MG63 (cell line): ENCODE data around the gene UBE2D1. TPM values are rescaled to one million over a fixed set of nuclear protein-coding genes. Genes with fewer than 3 reads are reported as not detected.

ENCODE experiments used
- DNase-seq: peaks from one replicate; pipeline ENCODE4 v3.0.0-alpha.2; 2020
- H3K27me3 ChIP-seq: fragments of 250-450 bp; sonication (Bioruptor Pico); 2 replicates; pipeline ENCODE4 v1.5.1; 2020; ENCODE audit warnings: mild to moderate bottlenecking, moderate library complexity
- H3K36me3 ChIP-seq: fragments of 250-450 bp; sonication (Bioruptor Pico); 2 replicates; pipeline ENCODE4 v1.5.1; 2020; ENCODE audit warnings: mild to moderate bottlenecking, moderate library complexity
- H3K4me3 ChIP-seq: fragments of 250-450 bp; sonication (Bioruptor Pico); 2 replicates; pipeline ENCODE4 v1.5.1; 2020; ENCODE audit warnings: mild to moderate bottlenecking, moderate library complexity
- H3K9me3 ChIP-seq: fragments of 250-450 bp; sonication (Bioruptor Pico); 2 replicates; pipeline ENCODE4 v1.5.1; 2020; ENCODE audit warnings: mild to moderate bottlenecking, moderate library complexity
- total RNA-seq: library from RNA; depleted of rRNA; stranded (reverse); fragments of >200 nt; shearing (Covaris generic); gene quantifications from 2 replicates; pipeline ENCODE4 v1.2.3, GENCODE V29; 2014; ENCODE audit warnings: low replicate concordance; rRNA removed

Gene UBE2D1
- total RNA-seq: 10.4 and 23.6 TPM in 2 replicates

DNA sequence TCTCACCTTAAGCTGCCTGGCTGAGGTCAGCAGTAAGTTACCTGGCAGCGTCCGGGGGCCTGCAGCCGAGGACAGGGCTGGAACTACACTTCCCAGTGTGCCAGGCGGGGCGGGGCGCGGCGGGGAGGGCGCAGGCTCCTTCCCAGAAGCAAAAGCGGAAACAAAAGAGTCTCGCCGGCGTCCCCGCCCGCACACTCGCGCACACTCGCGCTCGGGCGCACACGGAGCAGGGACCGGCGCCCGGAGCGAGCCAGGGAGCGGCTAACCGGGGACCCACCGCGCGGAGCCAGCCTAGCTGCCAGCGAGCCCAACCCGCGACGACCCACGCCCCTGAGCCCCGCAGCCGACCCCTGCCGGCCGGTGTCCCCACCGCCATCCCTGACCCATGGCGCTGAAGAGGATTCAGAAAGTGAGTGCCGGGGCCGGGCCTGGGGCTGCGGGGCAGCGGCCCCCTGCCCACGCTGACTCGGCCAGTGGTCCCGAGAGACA lies at the start of gene UBE2D1:
Gene UBE2D1 (plus strand): TSS at position 190 of the 489 bp plus-strand sequence. CDS start 196 bp downstream, at position 386.
- Histone ChIP-seq H3K4me3 (peak within 1 kb of the TSS; percentile 90), H3K9me3 (no peaks in the 10 kb centered on the region), H3K27me3 (no peaks in the 10 kb centered on the region), H3K36me3 (no peaks in the 10 kb centered on the region)
- peak; percentile 85 for DNase-seq

DNA sequence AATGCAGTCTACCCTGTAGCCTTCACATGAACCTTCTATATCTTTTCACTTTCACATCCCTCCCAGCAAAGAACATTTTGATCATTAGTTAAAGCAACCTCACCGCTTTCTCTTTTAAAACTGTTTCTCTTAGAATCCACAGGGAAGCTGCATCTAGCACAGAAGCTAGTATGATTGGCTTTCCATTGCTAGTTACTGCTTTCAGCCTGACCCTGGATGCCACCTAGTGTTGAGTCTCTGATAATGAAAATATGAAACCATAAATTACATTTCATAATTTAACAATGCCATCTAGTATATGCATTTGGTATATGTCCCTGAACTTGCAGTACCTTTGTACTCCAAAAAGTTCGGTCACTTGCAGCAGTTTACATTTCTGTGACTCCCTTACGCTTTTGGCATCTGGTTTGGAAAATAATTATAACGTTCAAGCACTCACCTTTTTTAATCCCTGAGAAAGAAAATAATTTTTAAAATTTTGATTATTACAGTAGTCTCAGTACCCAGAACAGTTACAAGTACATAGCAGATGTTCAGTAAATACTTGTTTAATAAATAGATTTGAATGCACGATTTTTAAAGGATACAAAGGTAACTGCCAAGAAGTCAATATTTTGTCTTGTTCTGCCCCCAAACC lies 43.1 kb upstream of the UBE2D1 start:
- Histone ChIP-seq H3K36me3 (peaks cover 5% of the 10 kb centered on the region; the same call in 1 of the 2 replicates), H3K4me3 (no peak overlapping the region), H3K27me3 (no peaks in the 10 kb centered on the region), H3K9me3 (no peaks in the 10 kb centered on the region)
- DNase-seq: peak; percentile 8

DNA sequence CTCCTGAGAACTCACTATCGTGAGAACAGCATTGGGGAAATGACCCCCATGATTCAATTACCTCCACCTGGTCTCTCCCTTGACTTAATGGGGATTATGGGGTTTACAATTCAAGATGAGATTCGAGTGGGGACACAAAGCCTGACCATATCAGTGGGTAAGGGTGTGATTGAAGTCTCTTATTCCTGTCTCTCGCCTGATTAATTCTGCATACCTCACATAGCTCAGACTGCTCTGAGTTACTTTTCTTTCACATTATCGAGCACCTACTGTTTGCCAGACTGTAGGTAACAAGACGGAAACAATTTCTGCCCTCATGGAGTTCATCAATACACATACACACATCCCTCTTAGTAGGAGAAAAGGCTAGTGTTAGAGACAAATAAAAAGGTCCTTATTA lies 40.8 kb upstream of the UBE2D1 start:
- no peaks in the 10 kb centered on the region for H3K9me3 ChIP-seq
- no peaks in the 10 kb centered on the region for H3K27me3 ChIP-seq
- peaks cover 5% of the 10 kb centered on the region; the same call in 1 of the 2 replicates for H3K36me3 ChIP-seq
- DNase-seq: no peak
- H3K4me3 ChIP-seq: no peak overlapping the region

GRCh38 chr10:58299580-58299979 lies 35.2 kb upstream of the UBE2D1 start:
- no peaks in the 10 kb centered on the region for H3K36me3 ChIP-seq
- DNase-seq: peak; percentile 26
- peaks cover 4% of the 10 kb centered on the region for H3K27me3 ChIP-seq
- H3K4me3 ChIP-seq: no peak overlapping the region
- no peaks in the 10 kb centered on the region for H3K9me3 ChIP-seq

DNA sequence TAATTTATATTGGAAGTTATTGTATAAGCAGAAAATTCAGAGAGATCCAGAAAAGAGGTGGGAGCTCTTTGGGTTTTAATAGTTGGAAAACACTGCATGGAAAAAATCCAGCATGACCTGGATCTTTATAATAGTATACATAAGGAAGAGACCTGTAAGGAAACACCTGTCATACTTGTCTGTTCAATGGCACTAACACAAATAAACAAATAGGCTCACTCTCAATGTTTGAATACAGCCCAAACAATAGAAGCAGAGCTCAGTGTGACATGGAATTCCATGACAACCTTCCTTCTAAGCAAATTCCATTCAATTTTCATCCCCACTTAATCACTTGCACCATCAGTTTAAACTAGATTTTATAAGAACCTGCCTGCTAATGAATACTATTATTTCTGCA lies 34.1 kb upstream of the UBE2D1 start:
- Histone ChIP-seq H3K36me3 (no peaks in the 10 kb centered on the region), H3K9me3 (no peaks in the 10 kb centered on the region), H3K4me3 (no peak overlapping the region), H3K27me3 (peaks cover 4% of the 10 kb centered on the region)
- no peak for DNase-seq

- no peaks in the 10 kb centered on the region for H3K9me3 ChIP-seq
- DNase-seq: no peak
- peaks cover 6% of the 10 kb centered on the region for H3K27me3 ChIP-seq
- H3K36me3 ChIP-seq: no peaks in the 10 kb centered on the region
- no peak overlapping the region for H3K4me3 ChIP-seq
Observed at GRCh38 chr10:58302254-58302653, 32.6 kb upstream of the UBE2D1 start.

GRCh38 chr10:58304099-58304633 lies 30.6 kb upstream of the UBE2D1 start:
- H3K9me3 ChIP-seq: no peaks in the 10 kb centered on the region
- no peak overlapping the region for H3K4me3 ChIP-seq
- peaks cover 6% of the 10 kb centered on the region for H3K27me3 ChIP-seq
- H3K36me3 ChIP-seq: no peaks in the 10 kb centered on the region
- DNase-seq: no peak

DNA sequence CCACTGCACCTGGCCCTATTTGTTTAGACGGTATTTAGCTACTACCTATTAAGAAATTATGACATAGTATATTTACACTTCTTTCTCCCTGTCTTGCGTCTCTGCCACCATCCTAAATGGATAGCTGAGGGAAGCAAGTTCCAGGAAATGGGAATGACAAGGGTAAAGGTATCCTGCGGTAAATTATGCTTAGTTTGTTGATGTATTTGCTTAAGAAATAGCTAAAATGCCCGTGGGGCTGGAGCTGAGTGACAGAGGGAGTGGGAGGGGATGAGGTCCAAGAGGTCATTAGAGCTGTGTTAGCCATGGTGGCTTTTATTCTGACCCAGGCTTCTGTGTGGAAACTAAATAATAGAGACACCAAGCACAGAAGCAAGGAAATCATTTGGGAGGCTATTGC lies 29.0 kb upstream of the UBE2D1 start:
- no peak overlapping the region for H3K4me3 ChIP-seq
- H3K36me3 ChIP-seq: no peaks in the 10 kb centered on the region
- no peaks in the 10 kb centered on the region for H3K9me3 ChIP-seq
- DNase-seq: no peak
- H3K27me3 ChIP-seq: peaks cover 6% of the 10 kb centered on the region

DNA sequence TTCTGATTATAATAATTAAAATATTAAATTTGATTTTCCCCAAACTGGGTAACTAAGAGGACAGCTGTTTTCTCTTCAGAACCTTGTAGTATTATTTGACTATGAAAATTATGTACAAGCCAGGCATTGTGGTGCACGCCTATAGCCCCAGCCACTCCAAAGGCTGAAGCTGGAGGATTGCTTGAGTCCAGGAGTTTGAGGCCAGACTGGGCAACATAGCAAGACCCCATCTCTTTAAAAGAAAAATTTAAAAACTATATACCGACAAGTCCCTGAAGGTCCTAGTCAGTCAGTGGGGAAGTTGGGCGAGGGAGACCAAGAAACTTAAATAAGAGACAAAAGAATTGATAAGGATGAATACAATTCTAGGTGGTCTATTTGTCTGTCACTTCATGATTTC lies 27.1 kb upstream of the UBE2D1 start:
- Histone ChIP-seq H3K9me3 (no peaks in the 10 kb centered on the region), H3K36me3 (no peaks in the 10 kb centered on the region), H3K27me3 (peaks cover 2% of the 10 kb centered on the region), H3K4me3 (no peak overlapping the region)
- DNase-seq: no peak

DNA sequence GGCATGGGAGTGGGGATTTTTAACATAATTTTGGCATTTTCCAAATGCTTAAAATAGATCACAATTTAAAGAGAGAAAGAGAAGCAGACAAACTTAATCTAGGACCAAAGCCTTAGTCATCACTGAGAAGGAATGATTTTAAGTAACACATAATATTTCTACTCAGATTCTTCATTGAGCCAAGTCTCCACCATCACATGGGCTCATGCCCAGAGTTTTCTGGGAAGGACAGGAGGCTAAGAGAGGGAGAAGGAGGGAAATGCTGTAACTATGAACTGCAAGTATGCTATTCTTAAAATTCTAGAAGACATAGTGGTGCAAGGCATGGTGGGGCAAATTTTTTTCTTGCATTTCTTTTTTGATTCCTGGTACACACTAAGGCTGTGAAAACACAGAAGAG lies 23.8 kb upstream of the UBE2D1 start:
- Histone ChIP-seq H3K4me3 (no peak overlapping the region), H3K27me3 (peaks cover 2% of the 10 kb centered on the region), H3K36me3 (no peaks in the 10 kb centered on the region), H3K9me3 (no peaks in the 10 kb centered on the region)
- DNase-seq: no peak

- no peak overlapping the region for H3K4me3 ChIP-seq
- H3K27me3 ChIP-seq: no peaks in the 10 kb centered on the region
- no peaks in the 10 kb centered on the region for H3K36me3 ChIP-seq
- H3K9me3 ChIP-seq: no peaks in the 10 kb centered on the region
- DNase-seq: no peak
Observed at GRCh38 chr10:58316874-58317273, 17.9 kb upstream of the UBE2D1 start.

DNA sequence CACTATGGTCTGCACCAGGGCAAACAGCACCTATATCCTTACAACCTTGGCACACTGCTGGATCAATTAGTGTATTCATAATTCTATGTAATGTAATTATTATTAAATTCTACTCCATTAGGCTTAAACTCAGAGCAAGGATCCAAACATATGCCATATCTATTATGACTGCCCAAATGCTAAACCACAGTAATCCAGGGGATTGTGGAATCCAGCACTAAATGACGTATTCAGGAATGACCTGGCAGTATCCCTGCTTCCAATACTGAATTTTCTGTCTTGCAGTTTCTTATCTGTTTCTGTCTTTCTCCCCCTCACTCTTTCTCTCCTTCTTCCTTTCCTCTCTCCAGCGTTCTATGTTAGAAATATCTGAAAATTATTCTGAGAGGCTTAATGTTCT lies 16.5 kb upstream of the UBE2D1 start:
- H3K9me3 ChIP-seq: no peaks in the 10 kb centered on the region
- no peaks in the 10 kb centered on the region for H3K36me3 ChIP-seq
- H3K27me3 ChIP-seq: no peaks in the 10 kb centered on the region
- no peak overlapping the region for H3K4me3 ChIP-seq
- no peak for DNase-seq

GRCh38 chr10:58319599-58319998 lies 15.2 kb upstream of the UBE2D1 start:
- Histone ChIP-seq H3K36me3 (no peaks in the 10 kb centered on the region), H3K9me3 (no peaks in the 10 kb centered on the region), H3K4me3 (no peak overlapping the region), H3K27me3 (no peaks in the 10 kb centered on the region)
- DNase-seq: no peak

- Histone ChIP-seq H3K36me3 (no peaks in the 10 kb centered on the region), H3K9me3 (no peaks in the 10 kb centered on the region), H3K4me3 (no peak overlapping the region), H3K27me3 (no peaks in the 10 kb centered on the region)
- no peak for DNase-seq
Observed at GRCh38 chr10:58320351-58321049, 14.3 kb upstream of the UBE2D1 start.

GRCh38 chr10:58322072-58322834 lies 12.6 kb upstream of the UBE2D1 start:
- no peaks in the 10 kb centered on the region for H3K36me3 ChIP-seq
- no peaks in the 10 kb centered on the region for H3K27me3 ChIP-seq
- DNase-seq: no peak

GRCh38 chr10:58322835-58323209 lies 12.0 kb upstream of the UBE2D1 start:
- DNase-seq: no peak

More at GRCh38 chr10:58322072-58322834, 12.6 kb upstream of the UBE2D1 start:
- H3K4me3 ChIP-seq: no peak overlapping the region
- H3K9me3 ChIP-seq: no peaks in the 10 kb centered on the region

DNA sequence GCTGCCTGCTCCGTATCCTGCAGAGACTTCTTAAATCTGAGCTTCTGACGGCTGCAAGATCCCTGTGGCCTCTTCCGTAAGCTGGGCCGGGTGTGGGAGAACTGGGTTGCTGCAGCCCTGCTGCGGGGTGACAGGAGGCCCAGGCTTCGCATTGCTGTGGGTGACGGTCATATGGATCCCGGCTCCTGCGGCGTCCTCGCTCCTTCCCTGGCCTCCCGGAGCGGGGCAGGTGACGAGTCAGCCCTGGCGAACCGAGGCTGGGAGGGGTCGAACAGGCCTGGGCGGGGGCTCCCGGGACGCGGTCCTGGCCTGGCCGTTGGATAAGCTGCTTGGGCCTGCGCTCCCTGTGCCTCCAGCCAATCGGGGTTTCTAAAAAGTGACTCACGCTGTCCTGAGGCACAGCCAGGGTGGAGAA lies 7.8 kb upstream of the UBE2D1 start:
- Histone ChIP-seq H3K27me3 (no peaks in the 10 kb centered on the region), H3K9me3 (no peaks in the 10 kb centered on the region), H3K36me3 (no peaks in the 10 kb centered on the region), H3K4me3 (no peak overlapping the region)
- DNase-seq: no peak

More at GRCh38 chr10:58322835-58323209, 12.0 kb upstream of the UBE2D1 start:
- Histone ChIP-seq H3K9me3 (no peaks in the 10 kb centered on the region), H3K27me3 (no peaks in the 10 kb centered on the region), H3K4me3 (no peak overlapping the region), H3K36me3 (no peaks in the 10 kb centered on the region)
